ENCODE data around the gene SIPA1L3. TPM values are rescaled to one million over a fixed set of nuclear protein-coding genes. Genes with fewer than 3 reads are reported as not detected.

SIPA1L3 gene
- total RNA-seq, 6 experiments from 2014 or later, result 9.1 to 20.4 (median 14.9) TPM

DNA sequence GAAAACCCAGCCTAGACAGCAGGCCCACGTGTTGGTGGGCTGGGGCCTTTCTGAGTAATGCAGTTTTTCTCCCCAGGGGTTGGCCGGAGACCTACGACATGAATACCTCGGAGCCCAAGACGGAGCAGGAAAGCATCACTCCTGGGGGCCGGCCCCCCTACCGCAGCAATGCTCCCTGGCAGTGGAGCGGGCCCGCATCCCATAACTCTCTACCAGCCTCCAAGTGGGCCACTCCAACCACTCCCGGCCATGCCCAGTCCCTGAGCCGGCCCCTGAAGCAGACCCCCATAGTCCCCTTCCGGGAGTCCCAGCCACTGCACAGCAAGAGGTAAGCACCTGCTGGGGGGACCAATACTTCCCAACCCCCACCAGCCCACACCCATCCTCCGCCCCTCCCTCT, 234.1 kb downstream of the SIPA1L3 start:
- Histone ChIP-seq H3K36me3 (no peaks in the 10 kb centered on the region), H3K27me3 (no peaks in the 10 kb centered on the region), H3K4me1 (no peaks in the 10 kb centered on the region), H3K4me3 (no peak overlapping the region), H3K9me3 (no peaks in the 10 kb centered on the region), H3K27ac (no peak overlapping the region)
- ATAC-seq, result no peak
- intact Hi-C loops (cut with DNase I), result no loop called here
- no peak for TF ChIP-seq POLR2A (IDR thresholded peaks at IDR 0.05)
- TF ChIP-seq, protein P1, sequence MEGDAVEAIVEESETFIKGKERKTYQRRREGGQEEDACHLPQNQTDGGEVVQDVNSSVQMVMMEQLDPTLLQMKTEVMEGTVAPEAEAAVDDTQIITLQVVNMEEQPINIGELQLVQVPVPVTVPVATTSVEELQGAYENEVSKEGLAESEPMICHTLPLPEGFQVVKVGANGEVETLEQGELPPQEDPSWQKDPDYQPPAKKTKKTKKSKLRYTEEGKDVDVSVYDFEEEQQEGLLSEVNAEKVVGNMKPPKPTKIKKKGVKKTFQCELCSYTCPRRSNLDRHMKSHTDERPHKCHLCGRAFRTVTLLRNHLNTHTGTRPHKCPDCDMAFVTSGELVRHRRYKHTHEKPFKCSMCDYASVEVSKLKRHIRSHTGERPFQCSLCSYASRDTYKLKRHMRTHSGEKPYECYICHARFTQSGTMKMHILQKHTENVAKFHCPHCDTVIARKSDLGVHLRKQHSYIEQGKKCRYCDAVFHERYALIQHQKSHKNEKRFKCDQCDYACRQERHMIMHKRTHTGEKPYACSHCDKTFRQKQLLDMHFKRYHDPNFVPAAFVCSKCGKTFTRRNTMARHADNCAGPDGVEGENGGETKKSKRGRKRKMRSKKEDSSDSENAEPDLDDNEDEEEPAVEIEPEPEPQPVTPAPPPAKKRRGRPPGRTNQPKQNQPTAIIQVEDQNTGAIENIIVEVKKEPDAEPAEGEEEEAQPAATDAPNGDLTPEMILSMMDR (IDR thresholded peaks at IDR 0.05), result no peak
- no peak for DNase-seq
- WGBS (ENCODE audit: insufficient coverage, low coverage, low lambda C conversion rate, missing lambda C conversion rate), result 100% methylated on average over 1 of the region's 13 CpGs

DNA sequence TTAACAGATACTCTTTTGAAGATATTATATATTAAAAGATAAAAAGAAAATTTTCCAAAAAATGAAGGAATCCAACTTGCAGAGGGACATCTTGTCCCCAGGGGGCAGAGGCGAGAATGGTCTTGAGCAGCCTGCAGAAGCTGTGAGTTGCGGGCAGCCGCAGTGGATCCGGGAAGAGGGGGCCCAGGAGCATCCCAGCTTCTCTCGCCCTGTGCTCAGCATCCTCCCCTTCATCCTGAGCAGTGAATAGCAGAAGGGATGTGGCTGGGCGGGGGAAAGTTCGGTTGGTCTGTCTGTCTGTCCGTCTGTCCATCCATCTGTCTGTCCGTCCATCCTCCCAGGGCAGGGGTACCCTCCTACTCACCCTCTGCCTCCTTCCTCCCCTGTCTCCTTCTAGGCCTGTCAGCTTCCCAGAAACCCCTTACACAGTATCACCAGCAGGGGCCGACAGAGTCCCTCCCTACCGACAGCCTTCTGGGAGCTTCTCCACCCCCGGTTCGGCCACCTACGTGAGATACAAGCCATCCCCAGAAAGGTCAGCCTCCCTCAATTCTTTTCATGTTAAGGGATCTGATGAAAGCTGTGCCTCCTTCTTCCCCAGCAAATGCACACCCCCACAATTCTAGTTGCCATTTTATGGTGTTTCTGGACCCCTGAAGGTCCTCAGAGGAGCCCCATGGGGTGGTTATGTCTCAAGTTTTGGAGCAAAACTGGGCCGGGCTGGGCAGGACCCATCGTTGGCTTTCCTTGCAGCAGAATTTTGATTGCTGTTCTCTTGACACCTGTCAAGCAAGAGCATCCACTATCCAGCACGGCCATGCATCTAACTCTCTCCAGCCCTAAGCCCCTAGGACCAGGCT, 235.4 kb downstream of the SIPA1L3 start:
- 64% methylated on average over 10 of the region's 17 CpGs for WGBS (ENCODE audit: insufficient coverage, low coverage, low lambda C conversion rate, missing lambda C conversion rate)
- ATAC-seq (peak; percentile 60 to 67 (median 62)), DNase-seq (no peak)
- intact Hi-C loops (cut with DNase I), result no loop called here
- no peaks in the 10 kb centered on the region for H3K27me3 ChIP-seq
- H3K4me3 ChIP-seq, result no peak overlapping the region
- H3K4me1 ChIP-seq, result no peaks in the 10 kb centered on the region
- no peaks in the 10 kb centered on the region for H3K36me3 ChIP-seq
- TF ChIP-seq POLR2A (IDR thresholded peaks at IDR 0.05), result no peak
- TF ChIP-seq, protein P1 (IDR thresholded peaks at IDR 0.05), result peak; percentile 12 to 47 (median 40)
- no peaks in the 10 kb centered on the region for H3K9me3 ChIP-seq
- H3K27ac ChIP-seq, result no peak overlapping the region

DNA sequence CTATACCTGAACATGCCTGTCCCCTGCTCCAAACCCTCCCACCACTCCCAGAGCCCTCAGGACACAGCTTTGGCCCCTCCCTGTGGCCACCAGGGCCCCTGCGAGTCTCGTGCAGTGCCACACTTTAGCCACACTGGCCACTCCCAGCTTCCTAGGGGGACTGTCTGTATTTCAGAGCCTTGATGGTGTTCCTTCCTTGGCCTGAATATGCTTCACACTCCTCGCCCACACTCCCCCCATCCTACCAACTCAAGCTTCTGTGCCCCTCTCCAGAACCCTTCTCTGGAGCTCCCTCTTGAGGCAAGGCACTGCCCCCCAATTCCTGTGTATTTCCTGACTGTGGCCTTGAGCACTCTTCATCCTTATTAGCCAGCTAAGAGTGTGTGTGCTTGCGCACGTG, 236.8 kb downstream of the SIPA1L3 start:
- no peak for ATAC-seq
- no peaks in the 10 kb centered on the region for H3K36me3 ChIP-seq

DNA sequence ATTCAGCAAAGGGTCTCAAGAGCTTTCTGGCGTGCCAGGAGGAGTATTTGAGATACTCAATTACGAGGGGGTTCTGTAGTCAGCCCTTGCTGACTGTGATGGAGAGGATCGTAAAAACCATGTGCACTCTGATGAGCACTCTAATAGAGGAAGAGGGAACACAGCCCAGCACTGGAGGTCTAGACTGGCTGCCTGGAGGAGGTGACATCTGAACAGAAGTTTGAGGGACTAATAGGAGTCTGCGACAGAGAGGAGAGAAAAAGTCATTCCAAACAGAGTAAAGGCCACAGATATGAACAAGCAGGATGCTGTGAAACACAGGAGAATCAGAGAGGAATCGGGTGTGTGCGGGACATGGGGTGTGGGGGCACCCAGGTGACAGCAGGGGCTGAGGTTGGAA, 237.7 kb downstream of the SIPA1L3 start:
- no peaks in the 10 kb centered on the region for H3K4me1 ChIP-seq
- H3K27me3 ChIP-seq, result no peaks in the 10 kb centered on the region
- H3K4me3 ChIP-seq, result no peak overlapping the region
- WGBS (ENCODE audit: insufficient coverage, low coverage, low lambda C conversion rate, missing lambda C conversion rate), result 93% methylated on average over 5 of the region's 6 CpGs
- H3K27ac ChIP-seq, result no peak overlapping the region
- no peak for TF ChIP-seq POLR2A (IDR thresholded peaks at IDR 0.05)
- TF ChIP-seq, protein P1 (IDR thresholded peaks at IDR 0.05), result no peak
- H3K9me3 ChIP-seq, result no peaks in the 10 kb centered on the region
- intact Hi-C loops (cut with DNase I), result no loop called here
- no peak for ATAC-seq
- no peaks in the 10 kb centered on the region for H3K36me3 ChIP-seq
- no peak for DNase-seq

More for the DNA sequence above, 236.8 kb downstream of the SIPA1L3 start:
- Histone ChIP-seq H3K4me3 (no peak overlapping the region), H3K27ac (no peak overlapping the region), H3K27me3 (no peaks in the 10 kb centered on the region), H3K9me3 (no peaks in the 10 kb centered on the region), H3K4me1 (no peaks in the 10 kb centered on the region)
- intact Hi-C loops (cut with DNase I), result no loop called here
- no peak for TF ChIP-seq POLR2A (IDR thresholded peaks at IDR 0.05)
- TF ChIP-seq, protein P1 (IDR thresholded peaks at IDR 0.05), result peak in 1 of 4 donors; percentile 7
- WGBS (ENCODE audit: insufficient coverage, low coverage, low lambda C conversion rate, missing lambda C conversion rate), result 93% methylated on average over 2 of the region's 5 CpGs
- DNase-seq, result no peak
